BE2C (cell line): ENCODE results near the gene PITHD1.
"Not testable (repeated sequence)": the region's sequence is repeated elsewhere in the genome, so short reads cannot be mapped to it uniquely, and the experiment has no call there.

Experiments
- DNase-seq: peaks from one replicate; pipeline ENCODE4 v3.0.0-alpha.2; 2020
- H3K27me3 ChIP-seq: fragments of 250-450 bp; sonication (Bioruptor Pico); 2 replicates; pipeline ENCODE4 v1.5.1; 2020; ENCODE audit warnings: mild to moderate bottlenecking
- H3K36me3 ChIP-seq: fragments of 250-450 bp; sonication (Bioruptor Pico); 2 replicates; pipeline ENCODE4 v1.5.1; 2020; ENCODE audit warnings: mild to moderate bottlenecking
- H3K4me1 ChIP-seq: fragments of 250-450 bp; sonication (Bioruptor Pico); 2 replicates; pipeline ENCODE4 v1.5.1; 2020
- H3K4me3 ChIP-seq: 2 replicates; pipeline ENCODE4 v1.5.1; 2011; ENCODE audit warnings: low read depth, low read length
- H3K9me3 ChIP-seq: fragments of 250-450 bp; sonication (Bioruptor Pico); 2 replicates; pipeline ENCODE4 v1.5.1; 2020
- CTCF ChIP-seq: IDR thresholded peaks from 2 replicates; pipeline ENCODE4 v1.5.1; 2012; ENCODE audit warnings: mild to moderate bottlenecking, low read depth, low read length

The PITHD1 gene

DNA sequence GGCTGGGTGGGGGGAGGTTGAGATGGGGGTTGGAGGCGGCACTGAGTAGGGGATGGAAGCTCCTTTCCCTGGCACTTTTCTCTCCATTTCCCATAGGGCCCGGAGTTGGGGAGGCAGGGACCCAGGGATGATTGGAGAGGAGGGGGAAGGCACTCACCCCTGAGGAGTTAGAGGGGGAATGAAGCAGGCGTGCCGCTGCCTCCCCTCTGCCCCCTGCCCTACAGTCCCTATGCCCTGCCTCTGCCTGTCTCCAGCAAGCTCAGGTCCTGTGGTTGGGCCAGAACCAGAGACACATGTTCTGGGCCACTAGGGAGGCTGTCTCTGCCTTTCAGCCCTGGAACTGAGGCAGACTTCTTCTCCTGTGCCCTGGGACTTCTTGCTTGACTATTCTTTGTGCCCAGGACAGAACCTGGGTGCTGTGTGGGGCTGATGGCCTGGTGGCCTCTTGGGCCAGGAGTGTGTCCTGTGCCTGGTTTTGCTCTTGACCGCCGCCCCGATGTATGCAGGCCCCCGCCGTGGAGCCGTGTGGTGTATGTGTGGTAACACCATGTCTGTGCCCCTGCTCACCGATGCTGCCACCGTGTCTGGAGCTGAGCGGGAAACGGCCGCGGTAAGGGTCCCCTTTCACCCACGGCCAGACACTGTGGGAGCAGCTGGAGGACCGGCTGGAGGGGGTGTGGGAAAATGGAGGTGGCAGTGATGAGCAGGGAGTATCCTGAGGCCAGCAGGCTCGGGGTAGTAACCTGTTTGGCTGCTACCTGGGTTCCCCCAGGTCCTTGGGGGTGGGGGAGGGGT, 14.1 kb downstream of the PITHD1 start:
- no peak for DNase-seq
- Histone ChIP-seq H3K9me3 (no peaks in the 10 kb centered on the region), H3K4me1 (no peaks in the 10 kb centered on the region), H3K27me3 (no peaks in the 10 kb centered on the region), H3K4me3 (peak overlapping the region; percentile 82), H3K36me3 (no peaks in the 10 kb centered on the region; the same call in 1 of the 2 replicates)
- no peak for TF ChIP-seq CTCF

GRCh38 chr1:23793018-23793781, 15.0 kb downstream of the PITHD1 start:
- Histone ChIP-seq H3K36me3 (no peaks in the 10 kb centered on the region), H3K27me3 (no peaks in the 10 kb centered on the region), H3K9me3 (no peaks in the 10 kb centered on the region), H3K4me3 (no peak overlapping the region), H3K4me1 (no peaks in the 10 kb centered on the region)
- no peak for TF ChIP-seq CTCF
- peak; percentile 42 for DNase-seq

DNA sequence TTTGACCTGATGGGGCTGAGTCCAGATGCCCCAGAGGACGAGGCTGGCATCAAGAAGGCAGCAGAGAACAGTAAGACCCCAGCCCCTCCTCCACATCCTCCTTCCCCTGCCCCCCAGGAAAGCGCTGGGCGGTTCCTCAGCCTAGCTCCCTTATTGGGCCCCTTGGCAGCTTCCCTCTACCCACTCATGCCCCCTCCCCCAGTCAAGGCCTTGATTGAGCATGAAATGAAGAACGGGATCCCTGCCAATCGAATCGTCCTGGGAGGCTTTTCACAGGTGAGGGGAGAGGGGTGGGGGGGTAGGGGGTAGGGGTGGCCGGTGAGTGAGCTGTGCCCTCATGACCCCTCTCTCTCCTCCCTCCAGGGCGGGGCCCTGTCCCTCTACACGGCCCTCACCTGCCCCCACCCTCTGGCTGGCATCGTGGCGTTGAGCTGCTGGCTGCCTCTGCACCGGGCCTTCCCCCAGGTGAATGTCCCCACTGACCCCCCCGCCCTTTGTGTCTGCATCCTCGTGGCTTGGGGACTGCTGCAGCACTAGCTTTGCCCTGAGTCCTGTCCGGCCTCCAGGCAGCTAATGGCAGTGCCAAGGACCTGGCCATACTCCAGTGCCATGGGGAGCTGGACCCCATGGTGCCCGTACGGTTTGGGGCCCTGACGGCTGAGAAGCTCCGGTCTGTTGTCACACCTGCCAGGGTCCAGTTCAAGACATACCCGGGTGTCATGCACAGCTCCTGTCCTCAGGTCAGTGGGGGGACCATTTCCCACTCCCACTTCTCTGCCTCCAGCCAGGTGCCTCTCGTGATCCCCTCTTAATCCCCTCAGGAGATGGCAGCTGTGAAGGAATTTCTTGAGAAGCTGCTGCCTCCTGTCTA, 15.9 kb downstream of the PITHD1 start:
- Histone ChIP-seq H3K9me3 (no peaks in the 10 kb centered on the region), H3K4me1 (no peaks in the 10 kb centered on the region), H3K27me3 (no peaks in the 10 kb centered on the region), H3K36me3 (no peaks in the 10 kb centered on the region), H3K4me3 (no peak overlapping the region)
- no peak for TF ChIP-seq CTCF
- no peak for DNase-seq

GRCh38 chr1:23794732-23795182, 16.5 kb downstream of the PITHD1 start:
- not testable (repeated sequence) for H3K4me3 ChIP-seq, H3K4me1 ChIP-seq, DNase-seq, H3K9me3 ChIP-seq, H3K27me3 ChIP-seq, H3K36me3 ChIP-seq

GRCh38 chr1:23795676-23796465, 17.7 kb downstream of the PITHD1 start:
- H3K4me3 ChIP-seq: no peak overlapping the region
- H3K36me3 ChIP-seq: no peaks in the 10 kb centered on the region

More at GRCh38 chr1:23795676-23796465, 17.7 kb downstream of the PITHD1 start:
- DNase-seq: no peak
- H3K9me3 ChIP-seq: no peaks in the 10 kb centered on the region
- no peak for TF ChIP-seq CTCF
- no peaks in the 10 kb centered on the region for H3K4me1 ChIP-seq
- H3K27me3 ChIP-seq: no peaks in the 10 kb centered on the region
